GM12874 (cell line): ENCODE data around the gene COL4A6.

Source experiments
- TF ChIP-seq, protein P1 (sequence below): IDR thresholded peaks from 2 replicates; pipeline ENCODE4 v1.5.1; 2011; ENCODE audit warnings: low read depth, mild to moderate bottlenecking, control low read depth, low read length, moderate library complexity; ENCODE audit not compliant: insufficient read depth

The COL4A6 gene

DNA sequence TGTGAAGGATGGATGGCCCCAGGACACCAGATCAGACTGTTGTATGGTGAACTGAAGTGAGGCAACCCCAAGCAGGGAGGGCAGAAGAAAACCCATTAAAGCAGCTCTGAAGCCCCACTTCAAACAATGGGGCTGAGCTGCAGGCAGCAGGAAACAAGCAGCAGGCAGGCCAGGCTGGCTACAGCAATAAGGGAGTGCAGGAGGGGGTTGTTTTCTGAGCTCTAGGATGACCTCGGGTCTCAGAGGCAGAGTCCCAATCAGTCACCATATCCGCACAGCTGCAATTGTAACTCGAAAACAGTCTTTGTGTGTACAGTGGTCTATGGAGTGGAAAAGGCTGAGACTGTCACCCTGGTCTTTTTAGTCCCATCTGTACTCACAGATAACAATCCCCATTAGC is 90.4 kb downstream of the COL4A6 start:
- TF ChIP-seq, protein P1, sequence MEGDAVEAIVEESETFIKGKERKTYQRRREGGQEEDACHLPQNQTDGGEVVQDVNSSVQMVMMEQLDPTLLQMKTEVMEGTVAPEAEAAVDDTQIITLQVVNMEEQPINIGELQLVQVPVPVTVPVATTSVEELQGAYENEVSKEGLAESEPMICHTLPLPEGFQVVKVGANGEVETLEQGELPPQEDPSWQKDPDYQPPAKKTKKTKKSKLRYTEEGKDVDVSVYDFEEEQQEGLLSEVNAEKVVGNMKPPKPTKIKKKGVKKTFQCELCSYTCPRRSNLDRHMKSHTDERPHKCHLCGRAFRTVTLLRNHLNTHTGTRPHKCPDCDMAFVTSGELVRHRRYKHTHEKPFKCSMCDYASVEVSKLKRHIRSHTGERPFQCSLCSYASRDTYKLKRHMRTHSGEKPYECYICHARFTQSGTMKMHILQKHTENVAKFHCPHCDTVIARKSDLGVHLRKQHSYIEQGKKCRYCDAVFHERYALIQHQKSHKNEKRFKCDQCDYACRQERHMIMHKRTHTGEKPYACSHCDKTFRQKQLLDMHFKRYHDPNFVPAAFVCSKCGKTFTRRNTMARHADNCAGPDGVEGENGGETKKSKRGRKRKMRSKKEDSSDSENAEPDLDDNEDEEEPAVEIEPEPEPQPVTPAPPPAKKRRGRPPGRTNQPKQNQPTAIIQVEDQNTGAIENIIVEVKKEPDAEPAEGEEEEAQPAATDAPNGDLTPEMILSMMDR, result no peak

DNA sequence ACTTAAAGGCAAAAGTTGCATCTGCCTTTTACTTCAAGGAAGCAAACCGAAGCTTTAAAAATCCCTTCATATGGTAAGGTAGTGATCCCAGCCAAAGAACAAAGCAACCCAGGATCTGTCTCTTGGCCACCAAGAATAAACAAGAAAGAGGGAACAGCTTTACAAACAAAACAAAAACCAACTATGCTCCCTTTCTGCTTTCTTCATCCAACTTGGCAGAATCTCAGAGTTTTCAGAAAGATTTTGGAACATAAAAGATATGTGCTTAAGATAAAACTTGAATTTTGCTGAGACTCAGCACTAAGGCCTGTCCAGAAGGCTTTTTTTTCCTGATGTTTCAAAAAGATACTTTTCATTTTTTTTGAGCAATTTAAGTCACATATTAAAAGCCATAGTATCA is 94.0 kb downstream of the COL4A6 start:
- TF ChIP-seq, protein P1, result no peak

DNA sequence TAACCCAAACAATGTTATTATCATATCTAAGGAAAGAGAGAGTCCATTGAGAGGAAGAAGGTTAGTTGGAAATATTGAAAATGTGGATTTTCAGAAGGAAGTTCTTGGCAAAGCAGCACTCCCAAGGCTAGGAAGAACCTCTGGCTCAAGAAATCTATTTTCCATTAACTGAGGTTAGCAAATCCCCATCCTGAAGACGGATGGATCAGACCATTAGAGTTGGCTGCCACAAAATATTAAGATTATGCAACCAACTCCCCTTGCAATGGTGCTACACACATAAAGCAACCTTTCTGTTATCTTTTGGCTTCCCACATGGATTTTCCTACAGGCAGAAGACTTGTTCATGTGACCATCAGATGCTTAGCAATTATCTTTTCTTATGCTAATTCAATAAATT is 96.3 kb downstream of the COL4A6 start:
- TF ChIP-seq, protein P1, result no peak

DNA sequence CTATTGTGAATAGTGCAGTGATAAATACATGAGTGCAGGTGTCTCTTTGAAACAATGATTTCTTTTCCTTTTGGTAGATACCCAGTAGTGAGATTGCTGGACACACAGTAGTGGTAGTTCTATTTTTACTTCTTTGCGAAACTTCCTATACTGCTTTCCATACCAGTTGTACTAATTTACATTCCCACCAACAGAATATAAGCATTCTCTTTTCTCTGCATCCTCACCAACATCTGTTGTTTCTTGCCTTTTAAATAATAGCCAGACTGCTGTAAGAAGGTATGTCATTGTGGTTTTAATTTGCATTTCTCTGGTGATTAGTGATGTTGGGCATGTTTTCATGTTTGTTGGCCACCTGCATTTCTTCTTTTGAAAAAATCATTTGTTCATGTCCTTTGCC is 105.9 kb downstream of the COL4A6 start:
- TF ChIP-seq, protein P1, result no peak

DNA sequence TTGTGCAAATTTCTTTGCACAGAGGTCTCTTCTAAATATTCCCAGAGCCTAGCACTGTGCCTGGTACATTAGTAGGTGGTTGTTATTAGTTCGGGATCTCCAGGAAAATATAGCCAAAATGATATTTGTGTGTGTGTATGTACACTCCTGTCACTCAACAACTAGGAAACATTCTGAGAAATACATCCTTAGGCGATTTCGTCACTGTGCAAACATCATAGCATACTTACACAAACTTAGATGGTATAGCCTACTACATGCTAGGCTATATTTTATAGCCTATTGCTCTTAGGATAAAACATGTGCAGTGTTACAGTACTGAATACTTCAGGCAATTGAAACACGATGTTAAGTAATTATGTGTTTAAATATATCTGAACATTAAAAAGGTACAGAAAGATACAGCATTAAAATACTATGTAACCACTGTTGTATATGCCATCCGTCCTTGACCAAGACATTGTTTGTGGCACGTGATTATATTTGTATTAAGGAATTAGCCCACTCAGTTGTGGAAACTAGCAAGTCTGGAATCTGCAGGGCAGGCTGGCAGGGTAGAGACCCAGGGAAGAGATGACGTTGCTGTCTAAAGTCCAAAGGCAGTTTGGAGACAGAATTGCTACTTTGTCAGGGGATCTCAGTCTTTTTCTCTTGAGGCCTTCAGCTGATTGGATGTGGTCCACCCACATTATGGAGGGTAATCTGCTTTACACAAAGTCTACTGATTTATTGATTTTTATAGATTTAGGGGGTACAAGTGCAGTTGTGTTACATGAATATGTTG is 106.9 kb downstream of the COL4A6 start:
- TF ChIP-seq, protein P1, result no peak

DNA sequence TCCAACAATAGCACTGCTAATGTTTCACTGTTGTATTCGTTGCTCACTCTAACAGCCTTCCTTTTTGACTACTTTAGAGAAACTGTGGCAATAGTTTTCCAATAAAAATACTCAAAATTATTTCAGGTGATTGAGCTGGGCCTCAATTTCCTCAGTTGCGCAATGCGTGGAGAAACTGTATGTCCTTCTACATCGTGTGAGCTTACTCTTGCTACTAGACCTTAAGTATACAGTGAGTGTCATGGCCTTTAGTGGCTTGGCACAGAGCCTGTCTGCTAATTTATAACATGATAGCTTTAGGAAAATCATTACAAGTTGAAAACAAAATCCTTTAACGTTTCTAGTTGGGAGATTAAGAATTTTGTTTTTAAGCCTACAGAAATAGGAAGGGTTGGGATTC is 114.5 kb downstream of the COL4A6 start:
- TF ChIP-seq, protein P1, result no peak

DNA sequence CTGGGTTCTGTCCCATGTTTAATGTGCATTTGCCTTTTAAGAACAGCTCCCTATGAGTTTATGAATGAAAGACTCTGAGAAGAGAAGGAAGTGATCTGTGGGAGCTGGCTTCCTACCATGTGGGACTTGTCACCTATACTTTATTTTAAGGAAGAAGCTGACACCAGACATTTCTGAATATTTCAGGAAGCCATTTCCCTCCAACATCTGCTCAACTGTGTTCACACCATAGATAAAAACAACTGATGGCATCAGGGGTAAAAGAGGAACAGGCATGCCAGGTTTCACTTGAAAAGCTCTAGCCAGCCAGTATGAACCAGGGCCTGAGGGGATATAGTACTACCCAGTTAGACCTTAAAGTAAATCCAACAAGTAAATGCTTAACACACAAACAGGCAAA is 116.0 kb downstream of the COL4A6 start:
- TF ChIP-seq, protein P1, result no peak
